HG02763 (cell line): ENCODE results near the gene DMXL2.
"Not testable (repeated sequence)": the region's sequence is repeated elsewhere in the genome, so short reads cannot be mapped to it uniquely, and the experiment has no call there.

Source experiments
- ATAC-seq: cut with Tn5 transposase; IDR thresholded peaks from one replicate; pipeline ENCODE4 v1.9.1; 2021; ENCODE audit warnings: mild to moderate bottlenecking, moderate library complexity; ENCODE audit not compliant: unreplicated experiment

DMXL2 gene

DNA sequence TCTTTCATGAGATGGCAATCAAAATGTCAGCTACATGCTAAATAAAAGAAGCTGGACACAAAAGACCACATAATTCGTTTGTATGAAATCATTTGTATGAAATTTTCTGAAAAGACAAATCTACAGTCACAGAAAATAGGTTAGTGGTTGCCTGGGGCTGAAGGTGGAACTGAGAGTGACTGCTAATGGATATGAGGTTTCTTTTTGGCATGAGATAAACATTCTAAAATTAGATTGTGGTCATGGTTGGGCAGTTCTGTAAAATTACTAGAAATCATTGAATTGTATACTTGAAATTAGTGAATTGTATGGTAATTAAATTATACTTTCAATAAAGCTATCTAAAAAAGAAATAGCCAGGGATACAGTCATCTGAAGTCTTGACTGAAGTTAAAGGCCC, 2.7 kb upstream of the DMXL2 start:
- ATAC-seq: no peak

DNA sequence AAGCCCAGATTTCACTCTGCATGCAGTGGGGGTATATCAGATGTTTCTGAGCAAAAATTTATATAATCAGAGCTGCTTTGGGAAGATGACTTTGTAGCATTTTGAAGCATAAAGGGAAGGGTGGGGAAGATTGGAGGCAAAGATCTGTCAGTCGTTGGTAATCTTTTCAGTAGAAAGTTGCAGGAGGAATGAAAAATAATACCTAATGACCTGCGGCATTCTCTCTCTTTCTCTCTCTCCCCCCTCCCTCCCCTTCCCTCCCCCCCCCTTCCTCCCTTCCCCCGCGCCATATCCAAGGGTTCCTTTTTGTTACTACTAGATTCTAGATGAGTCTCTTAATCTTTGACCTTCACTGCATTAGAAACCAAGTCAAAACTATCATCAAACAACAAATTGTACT, 1.5 kb upstream of the DMXL2 start:
- no peak for ATAC-seq

DNA sequence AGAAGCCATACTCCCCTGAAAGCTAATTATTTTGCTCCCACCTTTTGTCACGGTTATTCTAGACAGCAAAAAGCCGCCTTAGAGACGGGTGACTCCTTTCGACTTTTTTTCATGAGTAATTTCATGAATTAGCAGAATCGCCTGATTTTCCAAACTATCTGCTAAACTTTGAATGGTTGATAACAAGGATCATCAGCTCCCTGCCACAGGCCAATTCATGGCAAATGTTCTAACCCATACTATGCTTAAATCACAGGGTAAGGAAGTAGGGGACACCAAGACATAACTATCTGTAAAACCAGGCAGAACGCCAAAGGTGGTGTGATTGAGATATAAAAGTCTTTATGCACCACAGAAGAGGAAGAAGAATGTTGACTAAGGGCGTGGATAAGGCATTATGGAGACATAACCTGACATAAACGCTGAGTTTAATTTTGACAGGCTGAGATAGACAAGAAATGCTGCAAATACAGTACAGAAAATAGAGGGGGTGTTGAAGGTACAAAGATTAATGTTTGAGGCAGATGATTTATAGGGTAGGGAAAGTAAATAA, 891 bp upstream of the DMXL2 start:
- ATAC-seq: no peak

DNA sequence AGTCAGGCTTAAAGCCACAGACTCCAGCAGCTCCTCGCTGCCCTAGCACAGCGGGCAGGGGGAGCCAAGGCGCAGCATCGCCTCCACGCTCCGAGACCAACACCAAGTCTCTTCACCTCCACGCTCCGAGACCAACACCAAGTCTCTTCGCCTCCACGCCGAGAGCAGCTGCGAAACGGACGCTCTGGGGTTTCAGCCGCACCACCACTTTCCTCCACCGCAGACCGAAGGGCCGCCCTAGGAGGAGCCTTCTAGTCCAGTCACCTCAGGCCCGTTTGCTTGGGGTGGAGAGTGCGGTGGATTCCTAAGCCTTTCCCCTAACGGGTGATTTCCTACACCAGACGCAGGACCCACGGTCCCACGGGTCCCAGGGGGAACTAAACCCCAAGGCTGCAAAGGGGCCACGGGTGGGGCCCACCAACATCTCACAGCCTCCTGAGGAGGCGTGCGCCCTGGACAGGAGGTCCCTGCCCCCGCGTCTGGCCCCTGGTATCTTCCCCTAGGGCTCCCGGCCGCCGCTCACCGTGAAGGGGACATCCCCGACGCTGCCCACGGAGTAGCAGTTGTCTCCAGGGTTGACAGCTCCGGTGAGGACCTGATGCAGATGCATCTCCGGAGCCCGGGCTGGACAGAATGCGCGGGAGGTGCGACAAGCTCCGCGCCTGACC, 501 bp downstream of the DMXL2 start:
- peak; percentile 50 for ATAC-seq

DNA sequence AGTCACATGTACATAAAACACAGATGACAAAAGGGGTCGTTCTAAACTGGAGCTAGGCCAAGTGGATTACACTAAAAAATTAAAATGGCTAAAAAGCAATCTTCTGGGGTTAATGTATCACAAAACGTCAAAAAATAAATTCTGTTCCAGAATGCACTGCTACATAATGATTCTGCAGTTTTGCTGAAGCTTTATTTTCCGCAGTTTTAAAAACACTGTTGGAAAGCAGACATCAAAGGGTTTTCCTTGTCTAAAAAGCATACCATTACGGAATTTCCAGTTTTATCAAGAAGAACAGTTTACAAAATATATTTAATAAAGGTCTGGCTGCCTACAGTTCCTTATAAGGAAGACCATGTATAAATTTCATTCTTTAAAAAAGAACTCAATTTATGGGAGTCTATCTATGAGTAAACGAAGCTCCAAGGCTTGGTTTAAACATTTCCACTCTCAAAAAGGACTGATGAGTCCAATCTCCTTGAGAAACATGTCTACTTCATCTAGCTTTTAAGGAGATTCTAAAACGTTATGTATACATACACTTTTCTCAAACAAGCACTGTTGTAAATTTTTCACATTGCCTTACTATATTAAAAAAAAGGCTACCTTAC, 1.3 kb downstream of the DMXL2 start:
- no peak for ATAC-seq

DNA sequence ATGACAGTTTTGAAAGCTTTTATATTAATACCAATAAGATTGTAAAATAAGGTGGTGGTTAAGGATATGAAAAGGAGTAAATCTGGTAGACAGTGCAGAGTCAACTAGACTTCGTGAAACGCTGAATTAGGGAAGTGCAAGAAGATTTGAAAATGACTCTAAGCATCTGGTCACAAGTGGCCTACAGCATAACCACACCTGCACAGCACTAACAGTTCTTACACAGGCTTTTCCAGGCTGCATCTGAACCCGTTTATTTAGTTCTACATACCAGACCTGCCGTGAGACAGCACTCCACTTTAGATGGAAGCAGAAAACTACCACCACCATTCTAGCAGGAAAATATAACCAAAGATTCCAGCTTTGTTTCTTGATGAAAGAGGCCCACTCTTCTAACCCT, 1.9 kb downstream of the DMXL2 start:
- no peak for ATAC-seq

DNA sequence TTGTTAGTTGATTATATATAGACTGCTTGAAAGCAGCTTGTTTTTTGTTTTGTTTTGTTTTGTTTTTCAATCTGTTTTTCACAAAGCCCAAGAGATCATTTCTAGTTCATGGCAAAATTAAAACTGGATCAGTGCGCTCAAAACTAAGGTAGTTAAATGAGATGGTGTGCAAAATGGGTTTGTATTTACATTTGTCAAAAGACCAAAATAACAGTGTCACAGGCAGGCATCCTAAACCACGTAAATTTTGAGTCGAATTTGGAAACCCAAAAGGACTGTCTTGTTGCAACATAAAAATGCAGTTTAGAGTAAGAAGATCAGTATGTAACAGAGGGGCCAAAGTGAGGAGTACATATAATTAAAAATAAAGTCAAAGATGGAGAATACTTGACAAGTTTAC, 2.4 kb downstream of the DMXL2 start:
- no peak for ATAC-seq

DNA sequence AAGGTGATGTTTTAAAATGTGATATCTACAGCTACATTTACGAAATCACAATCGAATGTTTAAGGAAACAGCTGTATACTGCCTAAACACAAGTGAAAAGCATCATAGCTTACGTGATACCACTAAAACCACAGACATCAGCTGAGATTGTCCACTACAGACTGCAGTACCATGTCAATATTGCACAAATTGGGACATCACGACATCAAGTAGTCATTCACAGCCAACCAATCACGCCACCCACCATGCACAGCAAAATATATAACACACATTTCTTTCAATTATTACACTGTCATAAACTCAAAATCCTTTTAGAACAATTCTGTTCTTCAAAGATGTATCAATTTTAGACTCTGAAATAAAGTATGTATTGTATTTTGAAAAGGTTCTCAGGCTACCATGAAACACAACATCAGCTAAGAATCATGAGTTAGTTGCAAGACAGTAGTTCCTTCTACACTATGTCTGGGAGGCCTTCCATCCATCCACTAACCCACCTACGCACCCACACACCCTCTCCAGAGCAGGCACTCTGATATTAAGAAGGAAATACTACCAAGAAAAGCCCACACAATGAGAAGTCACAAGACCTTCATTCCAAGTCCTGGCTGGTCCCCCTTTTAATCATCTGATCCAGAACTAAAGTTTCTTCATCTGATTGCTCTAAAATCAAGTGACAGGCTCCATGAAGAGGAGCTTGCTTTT, 3.1 kb downstream of the DMXL2 start:
- ATAC-seq: no peak

DNA sequence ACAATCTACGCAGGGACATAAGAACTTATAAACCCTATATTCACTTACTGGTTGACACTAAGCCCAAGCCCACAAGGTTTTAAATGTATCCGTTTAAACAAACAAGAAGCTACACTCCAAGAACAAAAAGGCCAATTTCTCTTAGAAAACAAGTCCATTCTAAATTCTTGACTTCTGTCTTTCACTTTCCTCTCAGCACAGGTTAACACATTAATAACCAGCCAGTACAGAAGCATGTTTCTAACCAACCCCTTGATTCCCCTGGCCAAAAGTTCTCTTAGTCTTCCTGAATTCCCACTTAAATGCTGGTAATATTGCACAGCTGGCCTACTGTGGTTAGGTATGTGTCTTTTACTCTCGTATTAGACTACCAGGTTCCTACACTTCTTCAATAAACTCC, 4.7 kb downstream of the DMXL2 start:
- no peak for ATAC-seq

DNA sequence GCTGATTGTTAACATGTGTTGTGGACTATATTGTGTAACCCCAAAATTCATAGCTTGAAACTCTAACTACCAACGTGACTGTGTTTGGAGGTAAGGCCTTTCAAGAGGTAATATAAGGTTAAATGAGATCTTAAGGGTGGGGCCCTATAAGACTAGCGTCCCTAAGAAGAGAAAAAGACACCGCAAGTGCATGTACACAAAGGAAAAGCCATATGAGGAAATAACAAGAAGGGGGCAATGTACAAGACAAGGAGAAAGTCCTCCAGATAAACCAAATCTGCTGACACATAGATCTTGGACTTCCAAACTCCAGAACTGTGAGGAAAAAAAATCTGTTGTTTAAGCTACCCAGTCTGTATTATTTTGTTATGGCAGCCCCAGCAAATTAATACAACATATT, 8.6 kb downstream of the DMXL2 start:
- ATAC-seq: no peak

DNA sequence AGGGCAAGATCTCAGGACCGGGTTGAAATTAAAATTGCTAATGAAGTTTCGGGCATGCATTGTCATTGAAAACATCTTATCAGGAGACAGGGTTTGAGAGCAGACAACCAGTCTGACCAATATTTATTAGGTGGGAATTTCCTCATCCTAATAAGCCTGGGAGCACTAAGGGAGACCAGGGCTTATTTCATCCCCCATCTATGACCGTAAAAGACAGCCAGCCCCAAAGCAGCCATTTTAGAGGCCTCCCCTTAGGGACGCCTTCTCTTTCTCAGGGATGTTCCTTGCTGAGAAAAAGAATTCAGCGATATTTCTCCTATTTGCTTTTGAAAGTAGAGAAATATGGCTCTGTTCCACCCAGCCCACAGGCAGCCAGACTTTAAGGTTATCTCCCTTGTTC, 9.9 kb downstream of the DMXL2 start:
- not testable (repeated sequence) for ATAC-seq

DNA sequence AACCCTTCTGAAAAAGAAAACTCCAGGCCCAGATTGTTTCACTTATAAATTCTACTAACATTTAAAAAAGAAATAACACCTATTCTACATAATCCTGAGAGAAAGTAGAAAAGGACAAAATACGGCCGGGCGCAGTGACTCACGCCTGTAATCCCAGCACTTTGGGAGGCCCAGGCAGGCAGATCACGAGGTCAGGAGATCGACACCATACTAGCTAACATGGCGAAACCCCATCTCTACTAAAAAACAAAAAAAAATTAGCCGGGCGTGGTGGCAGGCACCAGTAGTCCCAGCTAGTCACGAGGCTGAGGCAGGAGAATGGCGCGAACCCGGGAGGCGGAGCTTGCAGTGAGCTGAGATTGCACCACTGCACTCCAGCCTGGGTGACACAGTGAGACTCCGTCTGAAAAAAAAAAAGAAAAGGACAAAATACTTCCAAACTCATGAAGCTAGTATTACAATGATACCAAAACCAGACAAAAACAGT, 19.1 kb downstream of the DMXL2 start:
- not testable (repeated sequence) for ATAC-seq

DNA sequence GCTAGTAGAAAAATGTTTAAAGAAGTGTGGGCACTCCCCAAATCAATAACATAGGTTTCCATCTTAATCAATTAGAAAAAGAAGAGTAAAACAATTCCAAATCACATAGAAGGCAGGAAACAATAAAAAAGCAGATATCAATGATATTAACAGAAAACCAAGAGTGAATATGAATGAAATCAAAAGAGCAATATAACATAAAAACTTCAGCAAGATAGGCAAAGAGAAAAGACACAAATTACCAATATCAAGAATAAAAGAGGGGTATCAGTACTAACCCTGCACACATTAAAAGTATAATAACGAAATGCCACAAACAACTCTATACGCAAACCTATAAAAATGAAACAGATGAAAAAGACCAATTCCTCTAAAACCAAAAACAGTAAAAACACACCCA, 19.6 kb downstream of the DMXL2 start:
- no peak for ATAC-seq

DNA sequence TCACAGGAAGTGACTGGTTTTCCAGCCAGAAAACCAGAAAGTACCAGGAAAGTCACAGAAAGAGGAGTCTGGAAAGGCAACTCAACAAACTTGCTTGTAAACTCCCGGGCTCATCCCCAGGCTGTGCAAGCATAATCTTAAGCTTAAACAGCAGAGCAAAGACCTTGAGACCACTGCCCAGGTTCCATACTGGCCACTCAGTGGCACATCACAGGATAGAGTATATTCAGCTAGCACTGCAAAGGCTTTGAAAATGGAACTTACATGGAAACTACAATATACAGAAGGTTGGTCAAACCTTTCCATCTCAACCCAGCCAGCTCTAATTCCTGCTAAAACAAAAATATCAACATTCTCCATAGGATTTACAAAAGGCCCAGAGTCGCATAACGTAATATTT, 20.1 kb downstream of the DMXL2 start:
- ATAC-seq: no peak

DNA sequence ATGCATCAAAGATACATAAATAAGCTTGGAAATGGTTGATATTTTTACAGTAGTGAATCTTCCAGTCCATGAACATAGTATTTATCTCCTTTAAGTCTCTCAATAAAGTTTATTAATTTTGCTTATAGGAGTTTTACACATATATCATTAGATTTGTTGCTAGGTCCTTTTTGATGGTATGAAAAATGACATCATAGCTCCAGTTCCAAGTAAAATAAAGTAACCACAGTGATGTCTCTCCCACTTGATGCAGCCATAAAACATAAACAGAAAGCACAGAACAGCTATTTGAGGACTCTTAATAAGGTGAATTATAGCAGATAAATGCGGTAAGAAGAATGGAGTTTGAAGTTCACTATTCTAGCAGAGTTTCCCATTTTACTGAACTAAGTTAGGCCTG, 20.8 kb downstream of the DMXL2 start:
- no peak for ATAC-seq

DNA sequence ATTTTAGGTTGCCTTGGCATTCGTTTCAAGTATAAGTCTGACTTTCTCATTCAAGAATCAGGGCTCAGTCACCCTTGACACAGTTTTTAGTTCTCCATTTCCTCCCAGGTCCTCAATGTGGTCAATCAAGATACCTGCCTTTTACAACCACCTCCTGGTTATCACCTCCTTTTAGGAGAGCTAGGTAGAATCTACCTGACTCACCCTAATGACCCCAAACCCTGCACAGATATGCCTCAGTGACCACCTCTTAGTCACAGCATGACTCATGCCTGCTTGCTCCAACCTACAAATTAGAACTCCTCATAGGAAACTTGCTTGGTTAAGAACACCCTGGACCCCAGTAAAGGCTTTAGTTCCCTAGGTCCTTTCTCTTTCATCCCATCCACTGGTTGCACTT, 22.5 kb downstream of the DMXL2 start:
- ATAC-seq: no peak

DNA sequence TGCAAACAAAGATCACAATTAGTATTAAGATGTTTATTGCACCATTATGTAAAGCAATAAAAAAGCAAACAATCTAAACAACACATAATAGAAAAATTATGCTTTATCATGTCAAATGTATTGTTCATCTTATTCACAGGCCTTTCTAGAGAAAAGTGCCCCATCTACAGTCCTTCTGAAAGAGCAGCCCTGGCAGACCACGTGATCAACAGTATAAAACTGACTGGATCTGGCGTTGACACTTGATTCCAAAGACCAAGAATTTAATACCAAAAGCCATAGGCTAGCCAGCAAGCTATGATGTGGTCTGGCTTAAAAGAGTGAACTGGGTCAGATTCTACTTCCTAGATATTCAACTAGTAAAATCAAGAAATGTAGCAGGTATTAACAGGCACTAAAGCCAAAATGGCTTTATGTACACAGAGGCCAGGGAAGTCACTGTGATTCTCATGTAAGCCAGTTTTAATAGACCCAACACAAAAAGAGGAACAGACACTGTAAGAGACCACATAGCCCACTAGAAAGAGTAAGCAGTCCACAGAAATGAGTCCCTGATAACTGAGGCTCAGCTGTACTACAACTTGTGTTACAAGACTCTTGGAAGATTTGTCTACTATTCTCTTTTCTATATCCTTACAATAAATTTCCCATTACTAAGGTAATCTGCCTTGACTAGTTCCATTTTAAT, 32.5 kb downstream of the DMXL2 start:
- no peak for ATAC-seq

DNA sequence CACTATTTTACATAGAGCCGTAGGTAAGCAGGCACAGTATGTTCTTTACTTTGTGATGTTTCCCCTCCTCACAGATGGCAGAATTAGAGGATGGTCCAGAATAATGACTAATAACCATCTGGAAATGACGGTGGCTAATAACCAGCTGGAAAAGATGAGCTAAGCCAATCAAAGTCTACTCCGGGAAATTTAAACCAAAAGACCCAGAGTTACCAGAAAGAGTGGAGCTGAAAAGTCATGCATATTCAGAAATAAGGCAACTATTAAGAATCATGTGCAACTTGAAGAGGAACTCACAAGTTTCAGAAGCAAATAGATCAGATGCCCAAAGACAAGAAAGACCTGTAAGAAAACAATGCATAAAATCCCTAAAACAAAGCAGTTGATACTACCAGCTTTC, 33.6 kb downstream of the DMXL2 start:
- ATAC-seq: no peak

DNA sequence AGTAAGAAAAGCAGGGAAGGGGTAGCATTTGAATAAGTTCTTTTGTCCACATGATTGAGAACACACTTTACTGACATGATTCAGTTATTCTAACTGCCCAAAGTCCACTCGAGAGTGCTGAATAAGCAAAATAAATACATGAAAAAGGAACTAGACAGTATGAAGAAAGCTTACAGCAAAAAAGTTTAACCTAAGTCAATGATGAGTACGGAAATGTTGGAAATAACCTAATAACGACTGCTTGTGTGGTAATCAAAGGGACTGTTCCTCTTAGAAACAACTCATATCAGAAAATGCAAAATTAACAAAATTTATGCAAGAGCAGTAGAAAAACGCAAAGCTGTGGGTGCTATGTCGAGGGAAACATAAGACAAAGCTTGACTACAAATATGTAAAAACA, 36.6 kb downstream of the DMXL2 start:
- ATAC-seq: no peak

DNA sequence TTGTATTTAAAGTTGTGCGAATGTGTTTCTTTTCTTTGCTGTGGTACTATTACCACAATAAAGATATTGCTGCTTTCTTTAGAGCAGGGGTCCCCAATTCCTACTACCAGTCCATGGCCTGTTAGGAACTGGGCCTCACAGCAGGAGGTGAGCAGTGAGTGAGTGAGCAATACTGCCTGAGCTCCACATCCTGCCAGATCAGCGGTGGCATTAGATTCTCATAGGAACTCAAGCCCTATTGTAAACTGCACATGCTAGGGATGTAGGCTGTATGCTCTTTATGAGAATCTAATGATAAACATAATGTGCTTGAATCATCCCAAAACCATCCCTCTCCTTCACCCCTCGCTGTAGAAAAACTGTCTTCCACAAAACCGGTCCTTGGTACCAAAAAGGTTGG, 41.6 kb downstream of the DMXL2 start:
- no peak for ATAC-seq

DNA sequence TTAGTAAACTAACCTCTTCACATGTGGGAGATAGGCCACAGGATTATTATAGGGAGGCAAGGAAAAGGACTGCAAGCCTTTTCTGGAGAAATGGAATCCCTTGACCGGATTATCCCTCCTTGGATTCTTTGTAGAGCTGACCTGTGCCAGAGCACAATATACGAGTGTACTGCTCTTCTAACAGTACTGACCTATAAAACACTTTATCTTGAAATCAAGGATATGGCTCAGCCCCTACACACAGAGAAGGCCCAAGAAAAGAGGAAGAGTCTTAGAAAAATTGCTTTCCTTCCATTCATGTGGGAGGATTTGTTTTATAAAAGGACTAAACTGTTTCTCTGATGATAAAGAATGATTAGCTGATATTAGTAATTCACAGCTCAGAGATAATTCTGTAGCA, 42.2 kb downstream of the DMXL2 start:
- no peak for ATAC-seq
